Stimulated activated CD8-positive, alpha-beta memory T cell treated with anti-CD3 and anti-CD28 coated beads, Interleukin-12 subunit alpha, Interleukin-12 subunit beta, amount 100 ng/mL, for 1 hour (primary cell): ENCODE results near the gene MGAT1.
A peak's percentile ranks its signal among the peaks of the same experiment; 100 is the strongest.

ENCODE experiments used
- DNase-seq: peaks from one replicate; pipeline ENCODE4 v3.0.0-alpha.2; 2020; ENCODE audit warnings: low read depth

The MGAT1 gene

DNA sequence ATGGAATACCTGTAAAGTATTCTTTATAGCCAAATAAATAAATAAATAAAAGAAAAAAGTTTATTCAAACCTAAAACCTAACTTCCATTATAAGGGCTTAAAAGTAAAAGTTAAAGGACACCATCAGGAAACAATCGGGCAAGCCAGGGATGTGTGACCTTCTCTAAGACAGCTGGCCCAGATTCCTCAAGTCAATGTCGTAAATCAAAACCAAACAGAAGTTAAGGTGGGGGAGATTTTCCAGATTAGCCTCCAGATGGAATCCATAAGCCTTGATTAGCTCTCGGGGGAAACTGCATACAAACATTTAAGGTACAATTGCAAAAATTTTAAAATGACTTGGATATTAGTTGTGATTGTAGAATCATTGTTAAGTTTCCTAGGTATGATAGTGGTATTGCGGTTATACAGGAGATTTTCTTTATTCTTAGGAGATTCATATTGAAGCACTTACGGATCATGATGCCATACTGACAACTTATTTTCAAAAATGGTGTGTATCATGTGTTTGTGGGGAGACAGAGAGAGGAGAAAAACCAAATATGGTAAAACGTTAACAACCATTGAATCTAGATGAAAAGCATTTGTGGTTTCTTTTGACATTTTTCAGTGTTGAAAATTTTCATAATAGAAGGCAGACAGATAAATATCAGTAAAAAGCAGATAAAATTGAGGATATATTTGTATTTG lies 21.5 kb upstream of the MGAT1 start:
- no peak for DNase-seq

DNA sequence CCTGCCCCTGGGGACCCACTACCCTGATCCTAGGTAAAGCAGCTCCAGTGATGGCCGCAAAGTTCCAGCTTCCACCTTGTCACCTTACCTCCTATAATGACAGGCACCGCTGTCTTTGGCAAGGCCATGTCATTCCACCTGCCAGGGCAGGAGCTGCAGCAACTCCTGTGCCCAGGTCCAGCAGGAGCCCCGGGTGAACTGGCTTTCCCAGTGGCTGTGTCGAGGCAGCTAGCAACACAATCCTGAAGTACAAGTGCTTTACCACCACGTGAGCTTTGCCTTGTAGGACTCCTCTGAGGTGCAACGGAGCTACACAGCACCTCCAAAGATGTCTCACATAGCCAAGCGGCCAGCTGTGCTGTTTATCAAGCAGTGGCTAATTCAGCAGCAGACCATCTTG lies 20.7 kb upstream of the MGAT1 start:
- no peak for DNase-seq

DNA sequence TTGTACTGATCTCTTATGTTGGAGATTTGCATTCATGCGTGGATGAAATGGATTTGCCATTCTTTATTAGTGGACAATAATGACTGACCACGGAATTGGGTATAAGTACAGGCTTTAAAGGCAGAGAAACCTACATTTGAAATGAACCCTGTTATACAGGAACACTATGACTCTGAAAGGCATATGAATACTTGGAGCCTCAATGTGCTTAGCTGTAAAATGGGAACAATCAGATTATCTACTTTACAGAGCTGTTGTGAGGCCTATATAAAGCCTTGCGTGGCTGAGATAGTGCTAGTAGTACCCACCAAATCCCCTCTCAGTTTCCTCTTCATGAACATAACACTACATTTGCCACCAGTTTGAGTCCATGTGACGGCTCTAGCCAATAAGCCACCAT lies 18.9 kb upstream of the MGAT1 start:
- no peak for DNase-seq

DNA sequence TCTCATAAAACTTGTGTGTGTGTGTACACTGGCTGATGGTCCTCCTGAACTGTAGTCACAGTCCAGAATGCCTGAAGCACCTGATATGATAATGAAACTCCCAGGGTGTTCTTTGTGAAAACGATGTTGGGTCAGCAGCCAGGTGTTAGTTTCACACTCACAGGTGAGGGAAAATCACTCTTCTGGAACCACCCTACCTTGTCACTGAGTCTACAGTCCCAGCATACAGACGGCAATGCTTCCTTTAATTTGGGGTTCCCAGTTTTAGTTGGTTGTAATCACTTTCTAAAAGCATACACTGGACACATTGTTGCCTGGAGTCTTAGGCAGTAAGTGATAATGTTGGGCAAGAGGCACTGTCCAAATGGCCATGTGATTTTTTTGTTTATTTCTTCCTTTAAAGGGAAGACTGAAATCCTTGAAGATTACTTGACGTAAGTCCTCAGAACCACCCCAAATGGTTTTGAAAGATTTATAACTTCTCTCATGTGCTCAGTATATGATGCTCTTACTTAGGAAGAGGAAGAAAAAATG lies 18.2 kb upstream of the MGAT1 start:
- no peak for DNase-seq

DNA sequence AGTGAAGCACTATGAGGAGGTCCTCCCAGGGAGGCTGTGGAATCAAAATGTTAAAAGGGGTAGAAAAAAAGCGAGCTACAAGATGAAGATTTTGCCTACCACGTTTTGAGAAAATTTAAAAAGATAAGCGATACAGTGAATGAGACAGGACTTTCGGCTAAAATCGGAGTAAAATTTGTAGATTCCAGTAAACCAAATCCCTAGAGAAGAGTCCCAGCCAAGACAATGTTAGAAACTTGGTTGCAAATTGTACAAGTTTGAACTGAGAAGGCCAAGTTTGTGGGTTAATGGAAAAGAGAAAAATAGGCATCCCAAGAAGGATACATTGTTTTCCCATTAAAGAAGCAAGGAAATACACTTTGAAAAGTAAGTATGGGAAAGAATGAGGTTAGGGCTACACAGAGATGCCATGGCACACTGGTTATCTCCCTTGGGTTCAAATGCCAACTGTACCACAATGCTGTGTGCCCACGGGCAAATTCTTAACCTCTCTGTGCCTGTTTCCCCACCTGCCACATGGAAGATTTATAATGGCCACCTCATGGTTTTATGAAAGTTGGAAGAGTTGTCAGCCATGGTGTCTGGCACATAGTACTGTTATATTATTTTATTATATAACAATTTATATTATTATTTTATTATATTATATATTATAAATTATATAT lies 16.2 kb upstream of the MGAT1 start:
- no peak for DNase-seq

DNA sequence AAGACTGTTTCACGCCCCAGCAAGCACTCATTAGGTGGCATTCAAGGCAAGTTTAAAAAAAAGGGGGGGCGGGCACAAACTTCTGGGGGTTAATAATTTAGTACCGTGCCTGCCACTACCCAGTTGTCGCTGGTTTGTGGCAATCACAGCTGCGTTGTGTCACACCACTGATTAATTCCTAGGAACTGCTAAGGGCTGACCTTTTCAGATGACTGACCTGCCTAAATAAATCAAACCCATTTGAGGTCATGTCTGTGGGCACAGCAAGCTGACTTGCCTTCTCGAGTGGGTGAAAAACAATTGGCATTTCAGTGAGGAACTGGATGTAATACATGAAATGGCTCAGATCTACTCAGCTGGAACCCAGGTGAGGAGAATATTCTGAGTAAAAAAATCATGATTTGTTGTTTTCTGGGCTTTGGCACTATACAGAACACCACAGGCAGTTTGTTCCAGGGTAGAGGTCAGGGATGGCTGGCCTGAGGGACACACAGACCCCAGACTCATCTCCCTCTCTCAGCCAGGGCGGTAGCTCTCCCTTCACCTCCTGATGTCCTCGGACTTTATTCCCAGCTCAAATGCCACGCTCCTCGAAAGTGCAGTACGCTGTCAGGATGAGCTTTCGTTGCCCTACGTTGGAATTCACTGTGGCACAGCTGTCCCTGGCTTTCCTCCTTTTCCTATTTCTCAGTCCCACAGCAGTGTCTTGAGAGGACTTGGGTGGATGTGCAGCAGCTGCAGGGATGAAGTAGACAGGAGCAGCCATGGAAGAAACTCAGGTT lies 15.5 kb upstream of the MGAT1 start:
- DNase-seq: no peak

DNA sequence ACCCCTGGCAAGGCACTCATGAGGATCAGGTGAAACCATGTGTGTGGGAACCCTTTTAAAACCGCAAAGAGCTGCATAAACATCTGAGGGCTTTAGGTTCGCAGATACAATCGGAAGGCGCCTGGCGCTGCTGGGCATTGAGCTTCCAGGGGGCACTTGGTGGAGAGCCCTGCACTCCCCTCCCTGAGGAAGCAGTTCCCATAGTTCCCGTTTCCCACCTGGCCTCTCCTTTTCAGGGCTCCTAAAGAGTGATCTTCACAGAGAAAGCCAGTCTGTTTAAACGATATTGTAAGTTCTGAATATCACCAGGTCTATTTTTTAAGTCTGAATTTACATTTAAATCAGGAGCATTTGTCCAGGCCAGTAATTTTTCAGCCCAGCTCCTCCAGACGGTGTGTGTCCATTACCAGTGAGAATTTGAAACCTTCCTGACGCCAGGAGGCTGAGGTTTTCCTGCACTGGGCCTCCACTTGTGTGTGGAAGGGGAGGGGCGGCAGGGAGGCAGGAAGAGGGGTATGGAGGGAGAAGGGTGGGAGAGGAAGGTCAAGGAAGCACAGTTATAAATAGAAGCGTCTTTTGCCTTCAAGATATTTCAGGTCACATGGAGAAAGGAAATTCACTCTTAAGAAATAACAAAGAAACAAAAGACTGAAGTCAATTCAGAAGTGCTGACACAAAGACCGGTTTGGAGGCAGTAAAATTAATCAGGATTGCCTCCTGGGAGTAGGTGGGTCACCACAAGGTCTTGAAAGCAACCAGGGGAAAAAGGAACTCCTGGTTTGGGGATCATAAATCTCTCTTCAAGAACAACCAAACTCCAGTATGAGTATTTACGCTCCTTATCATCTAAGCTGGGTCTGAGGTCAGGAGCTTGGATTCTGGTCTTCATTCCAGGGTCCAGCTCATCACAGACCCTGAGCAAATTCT lies 14.3 kb upstream of the MGAT1 start:
- DNase-seq: no peak

DNA sequence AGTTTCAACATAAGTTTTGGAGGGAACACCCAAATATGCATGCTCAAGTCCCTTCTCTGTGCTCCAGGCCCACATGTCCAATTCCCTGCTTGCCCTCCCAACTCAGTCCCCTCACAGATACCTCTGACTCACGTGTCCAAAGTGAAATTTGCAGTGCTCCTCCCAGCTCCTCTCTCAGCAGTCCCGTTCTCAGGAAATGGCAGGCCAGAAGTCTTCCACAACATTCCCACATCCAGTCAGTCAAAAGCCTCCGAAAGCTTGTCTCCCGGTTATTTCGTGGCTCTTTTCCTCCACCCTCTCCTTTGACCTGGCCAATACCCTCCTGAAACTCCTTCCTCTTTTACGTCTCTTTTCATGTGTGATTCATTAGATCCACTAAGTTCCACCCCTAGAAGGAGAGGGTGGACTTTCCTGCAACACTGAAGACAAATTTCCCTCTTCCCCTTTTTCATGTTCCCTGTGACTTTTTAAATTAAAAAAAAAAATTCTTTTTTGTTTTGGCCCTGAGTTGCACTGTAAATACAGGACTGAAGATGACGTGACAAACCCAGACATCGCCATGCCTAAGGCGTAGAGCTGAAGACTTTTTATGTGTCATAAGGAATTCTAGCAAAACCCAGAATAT lies 12.8 kb upstream of the MGAT1 start:
- DNase-seq: no peak

DNA sequence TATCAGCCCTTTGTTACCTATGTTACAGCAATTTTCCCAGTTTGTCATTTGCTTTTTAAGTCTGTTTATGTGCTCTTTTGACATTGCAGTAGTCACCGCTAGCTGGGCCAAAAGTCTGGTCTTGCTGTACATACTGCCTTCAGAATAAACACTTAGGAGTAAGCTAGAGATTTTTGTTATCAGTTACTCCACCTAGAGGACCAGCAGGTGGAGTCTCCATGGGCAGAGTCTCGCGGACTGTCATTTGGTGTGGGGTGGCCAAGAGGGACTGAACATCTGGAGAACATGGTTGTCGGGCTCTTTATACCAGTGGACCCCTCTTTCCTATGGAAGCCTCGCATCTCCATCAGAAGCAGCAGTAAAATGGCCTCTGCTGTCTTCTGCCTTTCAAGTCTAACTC lies 10.8 kb upstream of the MGAT1 start:
- no peak for DNase-seq

DNA sequence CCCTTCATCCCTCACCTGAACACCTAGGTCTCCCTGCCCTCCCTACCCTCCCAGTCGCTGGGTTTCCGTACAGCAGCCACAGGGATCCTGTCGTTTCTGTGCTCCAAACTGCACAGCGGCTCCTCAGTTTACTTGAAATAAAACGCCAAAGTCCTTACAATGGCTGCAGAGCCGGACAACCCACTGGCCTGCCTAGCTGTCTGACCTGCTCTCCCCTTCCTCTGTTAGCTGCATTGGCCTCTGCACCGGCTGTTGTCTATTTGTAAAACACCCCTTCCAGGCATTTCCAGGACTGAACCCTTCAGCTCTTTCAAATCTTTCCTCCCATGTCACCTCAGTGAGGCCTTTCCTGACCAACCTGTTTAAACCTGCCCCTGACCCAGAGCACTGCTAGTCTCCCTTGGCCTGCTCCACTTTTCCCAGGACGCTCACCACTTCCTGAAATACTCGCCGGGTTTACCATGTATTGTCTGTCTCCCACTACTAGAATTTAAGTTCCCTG lies 9.1 kb upstream of the MGAT1 start:
- DNase-seq: no peak

DNA sequence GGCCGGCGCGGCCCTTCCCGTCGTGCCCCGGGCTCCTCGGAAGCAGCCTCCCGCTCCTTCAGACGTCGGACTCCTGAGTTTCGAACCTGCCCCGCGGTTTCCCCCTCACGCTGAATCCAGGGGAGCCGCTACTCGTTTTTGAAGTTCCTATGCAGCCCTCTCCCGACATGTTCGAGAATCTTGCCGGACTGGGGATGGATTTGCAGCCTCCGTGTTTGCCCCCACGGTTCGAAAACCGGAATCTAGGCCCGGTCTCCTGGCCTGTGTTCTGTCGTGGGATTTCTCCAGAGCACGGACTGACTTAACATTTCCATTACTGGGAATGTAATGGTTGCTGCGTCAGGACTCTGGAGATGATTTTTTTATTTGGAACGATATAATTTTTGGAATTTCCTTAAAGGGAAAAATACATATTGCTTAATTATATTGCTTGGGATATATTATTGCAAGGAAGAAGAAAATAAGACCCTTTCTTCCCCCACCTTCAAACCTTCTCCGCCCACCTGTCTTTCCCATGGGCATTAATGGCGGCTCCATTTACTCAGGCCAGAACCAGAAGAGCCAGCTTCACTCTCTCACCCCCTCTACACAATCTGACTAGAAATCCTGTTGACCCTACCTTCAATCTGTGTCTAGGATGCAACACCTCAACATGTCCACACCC lies 8.5 kb upstream of the MGAT1 start:
- DNase-seq: no peak

DNA sequence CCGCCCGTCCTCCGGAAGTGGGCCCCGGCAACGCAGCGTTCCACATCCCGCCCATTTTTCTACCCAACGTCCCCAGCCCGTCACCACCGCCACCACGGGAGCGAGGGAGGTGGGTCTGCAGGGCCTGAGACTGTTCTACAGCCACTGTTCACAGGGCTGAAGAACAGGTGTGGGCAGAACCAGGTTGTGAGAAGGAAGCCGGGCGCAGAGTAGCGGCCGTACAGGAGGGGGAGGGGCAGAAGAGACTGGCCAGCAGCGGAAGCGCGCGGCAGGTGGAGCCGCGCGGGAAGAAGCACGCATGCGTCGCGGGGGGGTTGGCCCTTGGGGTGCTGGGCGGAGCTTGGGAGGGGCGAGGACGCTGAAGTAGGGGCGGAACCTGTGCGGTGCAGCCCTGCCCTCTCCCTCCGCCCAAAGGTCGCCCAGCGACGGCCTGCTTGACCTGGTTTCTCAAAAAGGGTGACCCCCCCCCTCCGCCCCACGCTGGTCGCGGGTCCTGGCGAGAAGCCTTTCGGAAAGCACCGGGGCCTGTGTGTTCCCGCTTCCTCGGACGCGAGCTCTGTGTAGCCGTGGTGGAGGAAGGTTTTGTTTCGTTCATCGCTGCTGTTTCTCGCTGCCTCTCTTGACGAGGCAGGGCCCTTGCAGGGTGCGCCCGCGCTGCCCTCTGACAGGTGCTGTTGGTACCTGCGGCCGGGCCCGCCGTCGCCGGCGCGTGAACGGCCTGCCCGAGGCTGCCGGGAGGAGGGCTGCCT lies 7.8 kb upstream of the MGAT1 start:
- DNase-seq: peak; percentile 93

DNA sequence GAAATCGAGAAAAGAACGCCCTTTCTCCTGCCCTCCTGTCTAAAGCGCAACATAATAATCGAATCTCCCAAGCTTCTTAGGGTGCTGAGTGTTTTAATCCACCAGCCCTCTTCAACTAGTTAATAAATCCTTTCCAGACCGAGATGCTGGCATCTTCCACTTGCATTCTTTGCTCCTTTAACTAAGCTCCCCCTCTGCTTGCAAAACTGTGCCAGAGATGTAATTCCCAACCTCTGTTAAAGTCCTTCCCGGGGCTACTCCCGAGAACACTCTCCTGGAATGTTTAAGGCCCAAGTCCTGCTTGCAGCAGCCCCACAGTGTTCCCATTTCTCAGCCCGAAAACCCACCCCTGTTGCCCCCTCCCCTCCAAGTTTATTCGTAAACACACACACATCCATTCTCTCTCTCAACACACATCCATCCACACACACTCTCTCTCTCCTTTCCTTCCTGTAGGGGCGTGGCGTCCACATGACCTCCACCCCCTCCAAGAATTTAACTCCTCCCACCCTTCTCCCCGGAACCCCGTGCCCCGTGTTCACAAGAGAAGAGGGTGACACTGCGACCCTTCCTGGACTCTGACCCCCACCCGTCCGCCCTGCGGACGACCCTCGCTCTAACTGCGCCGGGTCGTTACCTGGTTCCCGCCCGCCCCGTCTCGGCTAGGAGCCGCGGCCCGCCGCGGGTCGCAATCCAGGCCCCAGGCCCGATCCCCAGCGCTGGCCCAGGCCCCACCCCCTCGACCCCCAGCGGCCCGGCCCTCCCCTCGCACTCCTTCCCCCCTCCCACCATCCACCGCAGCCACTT lies 7.0 kb upstream of the MGAT1 start:
- peak; percentile 78 for DNase-seq

DNA sequence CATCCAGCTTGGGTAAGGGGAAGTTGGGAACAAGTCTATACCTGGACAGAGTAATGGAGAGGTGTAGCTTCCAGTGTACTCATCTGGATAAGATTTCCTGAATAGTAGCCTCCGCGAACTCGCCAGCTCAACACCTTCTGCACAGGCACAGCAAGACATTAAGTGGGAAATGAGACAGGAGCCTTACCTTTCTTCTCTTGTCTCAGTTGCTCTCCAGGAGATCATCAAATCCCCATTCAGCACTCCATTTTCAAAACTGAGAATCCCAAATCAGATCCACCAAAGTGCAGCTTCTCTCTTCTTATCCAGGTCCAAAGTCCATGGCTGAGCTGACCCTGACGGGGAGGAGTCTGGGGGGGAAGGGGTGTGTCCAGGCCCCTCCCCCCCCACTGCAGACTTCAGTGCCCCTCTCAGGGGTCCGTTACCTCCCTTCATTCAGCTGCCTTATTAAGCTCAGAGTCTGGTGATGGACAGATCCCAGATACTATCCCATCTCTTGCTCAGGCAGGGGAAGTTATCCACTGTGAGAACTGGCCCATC lies 5.9 kb upstream of the MGAT1 start:
- no peak for DNase-seq

DNA sequence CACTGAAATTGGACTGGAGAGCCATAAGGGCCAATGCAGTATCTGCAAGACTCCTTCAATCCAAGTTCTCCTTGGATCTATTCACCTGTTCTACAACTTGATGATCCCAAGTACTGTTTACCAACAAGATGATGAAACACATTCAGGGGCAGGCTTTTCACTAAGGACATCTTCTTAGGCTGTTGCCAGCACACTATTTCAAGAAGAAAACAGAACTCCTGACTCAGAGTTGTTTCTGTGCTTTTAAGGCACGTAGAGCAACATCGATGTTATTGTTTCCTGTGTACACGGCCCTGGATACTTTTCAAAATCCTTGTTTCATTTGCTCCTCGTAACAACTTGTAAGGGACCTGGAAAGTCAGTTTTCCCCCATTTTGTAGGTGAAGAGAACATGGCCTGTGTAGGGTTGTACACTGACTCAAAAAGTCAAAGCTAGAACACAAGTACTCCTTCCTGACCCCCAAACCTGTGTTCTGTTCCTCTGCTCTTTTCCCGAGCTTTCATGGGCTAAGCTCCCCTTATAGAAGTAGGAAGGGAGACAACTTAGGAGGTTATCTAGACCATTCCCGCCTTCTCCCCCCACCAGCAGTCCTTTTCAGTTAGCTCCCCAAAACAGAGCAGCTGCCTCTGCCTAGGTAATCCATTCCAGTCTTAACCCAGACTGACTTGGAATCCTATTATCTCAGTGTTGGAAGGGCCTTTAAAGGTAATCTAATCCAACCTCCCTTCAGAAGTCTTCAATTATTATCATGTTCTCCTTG lies 5.2 kb upstream of the MGAT1 start:
- no peak for DNase-seq

DNA sequence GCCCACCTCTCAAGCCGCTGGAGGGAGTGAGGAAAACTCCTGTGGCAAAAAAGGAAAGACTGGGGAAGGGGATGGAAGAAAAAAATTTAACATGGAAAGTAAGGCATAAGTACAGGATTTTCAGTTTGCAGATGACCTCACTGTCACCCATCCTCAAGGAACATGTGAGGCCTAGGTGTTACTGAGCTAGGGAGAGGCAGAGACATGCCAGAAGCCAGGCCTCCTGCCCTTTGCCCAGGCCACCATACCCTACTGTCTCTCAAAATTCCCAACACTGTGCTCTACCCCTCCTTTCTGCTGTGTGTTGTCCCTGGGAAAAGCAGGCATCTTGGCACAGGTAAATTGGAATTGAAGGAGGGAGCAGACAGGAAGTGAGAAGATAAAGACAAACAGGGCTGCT lies 4.4 kb upstream of the MGAT1 start:
- no peak for DNase-seq

DNA sequence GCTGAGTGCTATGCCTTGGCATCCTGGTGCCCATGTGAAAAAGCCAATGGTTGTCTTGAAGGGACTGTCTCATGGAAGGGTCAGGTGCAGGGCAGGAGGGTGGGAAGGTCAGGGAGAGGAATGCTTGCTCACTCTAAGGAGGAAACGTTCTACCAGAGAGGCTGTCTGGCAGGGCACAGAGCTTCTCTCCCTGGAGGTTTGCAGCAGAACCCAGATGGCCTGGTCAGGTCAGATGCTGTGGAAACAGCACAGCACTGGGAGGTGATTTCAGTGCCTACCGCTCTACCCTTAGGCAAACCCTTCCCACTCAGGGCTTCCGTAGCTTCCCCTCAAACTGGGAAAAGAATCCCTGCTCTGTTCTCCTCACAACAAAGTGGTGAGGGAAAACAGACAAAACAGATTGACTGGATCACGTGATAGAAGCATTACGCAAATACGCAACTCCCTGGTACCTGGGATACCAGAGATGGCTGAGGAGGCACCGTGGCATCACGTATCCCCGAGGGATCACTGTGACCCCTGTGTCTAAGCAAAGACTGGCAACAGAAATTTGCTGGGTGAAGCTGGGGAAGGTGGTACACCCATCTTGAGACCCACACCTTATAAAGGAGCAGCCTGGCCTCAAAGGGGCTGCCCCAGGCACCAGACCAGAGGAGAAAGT lies 3.9 kb upstream of the MGAT1 start:
- no peak for DNase-seq
